Gastroesophageal sphincter (tissue), 4 donors: ENCODE measurements around the gene DEPDC1B. TPM values are rescaled to one million over a fixed set of nuclear protein-coding genes. Genes with fewer than 3 reads are reported as not detected.
"Not testable (repeated sequence)": the region's sequence is repeated elsewhere in the genome, so short reads cannot be mapped to it uniquely, and the experiment has no call there.

Experiments
- ATAC-seq: fragments of 150-250 bp; one replicate; pipeline ENCODE4 v1.9.1; 2016; ENCODE audit warnings: mild to moderate bottlenecking, moderate library complexity
- H3K27ac ChIP-seq, 4 donors: fragments of 200-600 bp; sonication (generic) in 3 of 4; 1 replicate in 3 of 4; 2 replicates in 1 of 4; pipeline ENCODE4 v1.5.1; 2016 to 2019
- H3K27me3 ChIP-seq: fragments of 200-600 bp; sonication (generic); one replicate; pipeline ENCODE4 v1.5.1; 2019
- H3K36me3 ChIP-seq, 2 donors: fragments of 200-600 bp; sonication (generic); one replicate each; pipeline ENCODE4 v1.5.1; 2019; ENCODE audit warnings: control low read depth in 1 of 2
- H3K4me1 ChIP-seq, 3 donors: fragments of 200-600 bp; sonication (generic); 1 replicate in 2 of 3; 2 replicates in 1 of 3; pipeline ENCODE4 v1.5.1; 2016 to 2019; ENCODE audit warnings: control low read depth in 2 of 3
- H3K4me3 ChIP-seq, 2 donors: fragments of 200-600 bp; sonication (generic); one replicate each; pipeline ENCODE4 v1.5.1; 2019; ENCODE audit warnings: mild to moderate bottlenecking in 1 of 2, moderate library complexity in 1 of 2
- H3K9me3 ChIP-seq, 3 donors: fragments of 200-600 bp; sonication (generic); one replicate each; pipeline ENCODE4 v1.5.1; 2017 to 2019; ENCODE audit warnings: control low read depth in 2 of 3
- EP300 ChIP-seq: sonication (generic); formaldehyde crosslinking; IDR thresholded peaks from one replicate; pipeline ENCODE4 v1.6.1; 2017; ENCODE audit warnings: antibody characterized with exemption, mild to moderate bottlenecking
- POLR2A ChIP-seq, 2 donors: fragments of 450-650 bp; IDR thresholded peaks; one replicate each; pipeline ENCODE4 v1.6.1; 2017; ENCODE audit warnings: antibody characterized with exemption in 2 of 2, mild to moderate bottlenecking in 2 of 2, moderate library complexity in 1 of 2
- POLR2AphosphoS5 ChIP-seq: sonication (generic); formaldehyde crosslinking; IDR thresholded peaks from one replicate; pipeline ENCODE4 v1.6.1; 2017; ENCODE audit warnings: antibody characterized with exemption
- WGBS, 2 donors: methylation state at CpG; one replicate each; pipeline ENCODE4 v1.1.5; 2018; ENCODE audit warnings: low coverage in 1 of 2; 5-methylcytosine and 5-hydroxymethylcytosine counted together
- total RNA-seq, 4 donors: library from RNA; depleted of rRNA; stranded (reverse); fragments of >200 nt; gene quantifications; one replicate each; pipeline ENCODE4 v1.1.0, GENCODE V29; 2016
- TF ChIP-seq, protein P1 (sequence below), 4 experiments: fragments of 200-600 bp in 2 of 4; fragments of 450-650 bp in 2 of 4; sonication (generic) in 1 of 4; IDR thresholded peaks; one replicate each; pipeline ENCODE4 v1.5.1; 2017 to 2019; ENCODE audit warnings: antibody characterized with exemption in 4 of 4, mild to moderate bottlenecking in 2 of 4, moderate library complexity in 2 of 4

Gene DEPDC1B
- total RNA-seq, 4 donors from 2014 or later, result 0.62 to 0.69 TPM; not detected in 2

DNA sequence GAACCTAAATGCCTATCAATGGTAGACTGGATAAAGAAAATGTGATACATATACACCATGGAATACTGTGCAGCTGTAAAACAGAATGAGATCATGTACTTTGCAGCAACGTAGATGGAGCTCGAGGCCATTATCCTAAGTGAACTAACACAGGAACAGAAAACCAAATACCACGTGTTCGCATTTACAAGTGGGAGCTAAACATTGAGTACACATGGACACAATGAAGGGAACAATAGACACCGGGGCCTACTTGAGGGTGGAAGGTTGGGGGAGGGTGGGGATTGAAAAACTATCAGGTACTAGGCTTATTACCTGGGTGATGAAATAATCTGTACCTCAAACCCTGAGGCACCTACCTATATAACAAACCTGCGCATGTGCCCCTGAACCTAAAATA lies 22.4 kb upstream of the DEPDC1B start:
- Histone ChIP-seq H3K4me3 (no peak overlapping the region), H3K4me1 (no peaks in the 10 kb centered on the region), H3K36me3 (no peaks in the 10 kb centered on the region), H3K9me3 (no peaks in the 10 kb centered on the region), H3K27ac (no peak overlapping the region), H3K27me3 (no peaks in the 10 kb centered on the region)
- WGBS, 2 donors, result 65 to 71% methylated on average over 5 to 6 of the region's 6 CpGs
- TF ChIP-seq POLR2AphosphoS5, result no peak
- no peak for TF ChIP-seq POLR2A (IDR thresholded peaks at IDR 0.05)
- TF ChIP-seq, protein P1, sequence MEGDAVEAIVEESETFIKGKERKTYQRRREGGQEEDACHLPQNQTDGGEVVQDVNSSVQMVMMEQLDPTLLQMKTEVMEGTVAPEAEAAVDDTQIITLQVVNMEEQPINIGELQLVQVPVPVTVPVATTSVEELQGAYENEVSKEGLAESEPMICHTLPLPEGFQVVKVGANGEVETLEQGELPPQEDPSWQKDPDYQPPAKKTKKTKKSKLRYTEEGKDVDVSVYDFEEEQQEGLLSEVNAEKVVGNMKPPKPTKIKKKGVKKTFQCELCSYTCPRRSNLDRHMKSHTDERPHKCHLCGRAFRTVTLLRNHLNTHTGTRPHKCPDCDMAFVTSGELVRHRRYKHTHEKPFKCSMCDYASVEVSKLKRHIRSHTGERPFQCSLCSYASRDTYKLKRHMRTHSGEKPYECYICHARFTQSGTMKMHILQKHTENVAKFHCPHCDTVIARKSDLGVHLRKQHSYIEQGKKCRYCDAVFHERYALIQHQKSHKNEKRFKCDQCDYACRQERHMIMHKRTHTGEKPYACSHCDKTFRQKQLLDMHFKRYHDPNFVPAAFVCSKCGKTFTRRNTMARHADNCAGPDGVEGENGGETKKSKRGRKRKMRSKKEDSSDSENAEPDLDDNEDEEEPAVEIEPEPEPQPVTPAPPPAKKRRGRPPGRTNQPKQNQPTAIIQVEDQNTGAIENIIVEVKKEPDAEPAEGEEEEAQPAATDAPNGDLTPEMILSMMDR (IDR thresholded peaks at IDR 0.05), result no peak
- TF ChIP-seq EP300, result no peak
- ATAC-seq, result no peak

DNA sequence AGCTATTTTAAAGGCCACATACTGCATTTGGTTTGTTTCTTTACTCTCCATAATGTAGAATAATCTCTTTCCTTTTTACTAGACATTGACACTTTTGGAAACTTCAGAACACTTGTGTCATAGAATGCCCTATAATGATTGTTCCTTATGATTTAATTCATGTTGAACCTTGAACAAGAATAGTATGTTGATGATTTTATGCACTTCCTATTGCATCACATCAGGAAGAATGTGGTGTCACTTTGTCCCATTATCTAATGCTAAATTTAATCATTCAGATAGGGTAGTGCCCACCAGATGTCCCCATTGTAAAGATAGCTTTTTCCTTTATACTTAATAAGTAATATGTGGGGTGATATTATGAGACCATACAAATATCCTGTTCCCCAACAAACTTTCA lies 19.4 kb upstream of the DEPDC1B start:
- H3K4me3 ChIP-seq, result no peak overlapping the region
- H3K27me3 ChIP-seq, result no peaks in the 10 kb centered on the region
- H3K9me3 ChIP-seq, result peaks cover 0 to 5% (median 0%) of the 10 kb centered on the region in 3 donors
- H3K36me3 ChIP-seq, result no peaks in the 10 kb centered on the region
- no peak overlapping the region for H3K27ac ChIP-seq
- TF ChIP-seq POLR2A (IDR thresholded peaks at IDR 0.05), result no peak
- no peak for ATAC-seq
- no peaks in the 10 kb centered on the region for H3K4me1 ChIP-seq

DNA sequence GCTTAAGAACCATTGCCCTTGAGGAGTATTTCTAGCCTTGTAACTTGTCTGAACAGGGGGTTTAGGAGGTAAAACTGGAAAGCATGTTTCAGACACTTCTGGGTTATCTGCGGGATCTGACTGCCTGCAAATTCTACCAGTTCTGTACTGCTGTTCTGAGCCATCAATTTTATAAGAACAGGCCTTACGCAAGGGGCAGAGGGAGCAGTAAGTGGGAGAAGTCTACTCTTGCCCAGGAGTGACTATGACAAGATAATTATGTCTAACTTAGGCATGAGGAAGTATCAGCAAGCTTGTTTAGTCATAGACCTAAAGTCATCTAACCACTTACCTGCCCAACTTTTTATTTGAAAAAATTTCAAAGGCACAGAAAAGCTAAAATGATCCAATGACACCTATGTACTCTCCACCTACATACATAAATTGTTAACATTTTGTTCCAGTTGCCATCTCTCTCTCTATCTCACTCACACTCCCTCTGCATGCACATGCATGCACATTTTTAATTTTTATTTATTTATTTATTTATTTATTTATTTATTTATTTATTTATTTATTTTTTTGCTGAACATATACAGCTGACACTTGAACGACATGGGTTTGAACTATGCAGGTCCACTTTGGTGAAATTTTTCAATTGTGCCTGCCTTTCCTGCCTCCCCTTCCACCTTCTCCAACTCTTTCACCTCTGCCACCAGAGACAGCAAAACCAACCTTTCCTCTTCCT lies 18.4 kb upstream of the DEPDC1B start:
- Histone ChIP-seq H3K36me3 (no peaks in the 10 kb centered on the region), H3K27ac (no peak overlapping the region), H3K27me3 (no peaks in the 10 kb centered on the region), H3K4me3 (no peak overlapping the region), H3K9me3 (peaks cover 0 to 5% (median 0%) of the 10 kb centered on the region in 3 donors), H3K4me1 (no peaks in the 10 kb centered on the region)
- ATAC-seq, result no peak
- TF ChIP-seq EP300 (no peak), POLR2A (IDR thresholded peaks at IDR 0.05) (no peak), POLR2AphosphoS5 (no peak)
- TF ChIP-seq, protein P1 (IDR thresholded peaks at IDR 0.05), result no peak
- WGBS, 2 donors, result 94 to 97% methylated on average over 3 of the region's 3 CpGs

DNA sequence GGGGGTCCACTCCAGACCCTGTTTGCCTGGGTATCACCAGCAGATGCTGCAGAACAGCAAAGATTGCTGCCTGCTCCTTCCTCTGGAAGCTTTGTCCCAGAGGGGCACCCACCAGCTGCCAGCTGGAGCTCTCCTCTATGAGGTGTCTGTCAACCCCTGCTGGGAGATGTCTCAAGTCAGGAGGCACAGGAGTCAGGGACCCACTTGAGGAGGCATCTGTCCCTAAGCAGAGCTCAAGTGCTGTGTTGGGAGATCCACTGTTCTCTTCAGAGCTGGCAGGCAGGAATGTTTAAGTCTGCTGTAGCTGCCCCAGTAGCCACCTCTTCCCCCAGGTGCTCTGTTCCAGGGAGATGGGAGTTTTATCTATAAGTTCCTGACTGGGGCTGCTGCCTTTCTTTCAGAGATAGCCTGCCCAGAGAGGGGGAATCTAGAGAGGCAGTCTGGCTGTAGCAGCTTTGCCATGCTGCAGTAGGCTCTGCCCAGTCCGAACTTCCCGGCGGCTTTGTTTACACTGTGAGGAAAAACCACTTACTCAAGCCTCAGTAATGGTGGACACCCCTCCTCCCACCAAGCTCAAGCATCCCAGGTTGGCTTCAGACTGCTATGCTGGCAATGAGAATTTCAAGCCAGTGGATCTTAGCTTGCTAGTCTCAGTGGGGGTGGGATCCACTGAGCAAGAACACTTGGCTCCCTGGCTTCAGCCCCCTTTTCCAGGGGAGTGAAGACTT lies 15.4 kb upstream of the DEPDC1B start:
- H3K4me3 ChIP-seq, H3K9me3 ChIP-seq, H3K36me3 ChIP-seq, ATAC-seq, H3K27ac ChIP-seq, H3K4me1 ChIP-seq, H3K27me3 ChIP-seq: not testable (repeated sequence)
- no CpG with 5 or more reads among the region's 3 CpGs for WGBS, 2 donors

DNA sequence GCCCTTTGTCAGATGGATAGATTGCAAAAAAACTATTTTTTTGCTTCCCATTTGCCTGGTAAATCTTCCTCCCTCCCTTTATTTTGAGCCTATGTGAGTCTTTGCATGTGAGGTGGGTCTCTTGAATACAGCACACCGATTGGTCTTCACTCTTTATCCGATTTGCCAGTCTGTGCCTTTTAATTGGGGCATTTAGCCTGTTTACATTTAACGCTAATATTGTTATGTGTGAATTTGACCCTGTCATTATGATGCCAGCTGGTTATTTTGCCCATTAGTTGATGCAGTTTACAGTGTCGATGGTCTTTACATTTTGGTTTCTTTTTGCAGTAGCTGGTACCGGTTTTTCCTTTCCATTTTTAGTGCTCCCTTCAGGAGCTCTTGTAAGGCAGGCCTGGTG lies 13.0 kb upstream of the DEPDC1B start:
- H3K27ac ChIP-seq, result no peak overlapping the region
- no peak overlapping the region for H3K4me3 ChIP-seq
- peaks cover 0 to 5% (median 0%) of the 10 kb centered on the region in 3 donors for H3K9me3 ChIP-seq
- TF ChIP-seq, protein P1 (IDR thresholded peaks at IDR 0.05), result no peak
- TF ChIP-seq POLR2AphosphoS5, result no peak
- no peaks in the 10 kb centered on the region for H3K4me1 ChIP-seq
- ATAC-seq, result no peak
- 88 to 92% methylated on average over 4 to 5 of the region's 5 CpGs for WGBS, 2 donors
- H3K36me3 ChIP-seq, result no peaks in the 10 kb centered on the region
- H3K27me3 ChIP-seq, result no peaks in the 10 kb centered on the region

DNA sequence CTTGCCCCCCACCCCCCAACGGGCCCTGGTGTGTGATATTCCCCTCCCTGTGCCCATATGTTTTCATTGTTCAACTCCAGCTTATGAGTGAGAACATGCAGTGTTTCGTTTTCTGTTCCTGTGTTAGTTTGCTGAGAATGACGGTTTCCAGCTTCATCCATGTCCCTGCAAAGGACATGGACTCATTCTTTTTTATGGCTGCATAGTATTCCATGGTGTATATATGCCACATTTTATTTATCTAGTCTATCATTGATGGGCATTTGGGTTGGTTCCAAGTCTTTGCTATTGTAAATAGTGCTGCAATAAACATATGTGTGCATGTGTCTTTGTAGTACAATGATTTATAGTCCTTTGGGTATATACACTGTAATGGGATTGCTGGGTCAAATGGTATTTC lies 11.9 kb upstream of the DEPDC1B start:
- not testable (repeated sequence) for H3K4me1 ChIP-seq, ATAC-seq, H3K4me3 ChIP-seq, H3K36me3 ChIP-seq, H3K9me3 ChIP-seq, H3K27ac ChIP-seq, H3K27me3 ChIP-seq
- WGBS, 2 donors, result 60 to 81% methylated on average over 1 to 3 of the region's 3 CpGs
